Activated gamma-delta T cell treated with anti-CD3 and anti-CD28 coated beads, Interleukin-2, amount 50 U/mL, for 16 hours (primary cell): Measurements from ENCODE around the gene EIF4E1B.
"Not testable (repeated sequence)": the region's sequence is repeated elsewhere in the genome, so short reads cannot be mapped to it uniquely, and the experiment has no call there.

Experiments
- DNase-seq: peaks from one replicate; pipeline ENCODE4 v3.0.0-alpha.2; 2020; ENCODE audit warnings: low read depth

Gene EIF4E1B

DNA sequence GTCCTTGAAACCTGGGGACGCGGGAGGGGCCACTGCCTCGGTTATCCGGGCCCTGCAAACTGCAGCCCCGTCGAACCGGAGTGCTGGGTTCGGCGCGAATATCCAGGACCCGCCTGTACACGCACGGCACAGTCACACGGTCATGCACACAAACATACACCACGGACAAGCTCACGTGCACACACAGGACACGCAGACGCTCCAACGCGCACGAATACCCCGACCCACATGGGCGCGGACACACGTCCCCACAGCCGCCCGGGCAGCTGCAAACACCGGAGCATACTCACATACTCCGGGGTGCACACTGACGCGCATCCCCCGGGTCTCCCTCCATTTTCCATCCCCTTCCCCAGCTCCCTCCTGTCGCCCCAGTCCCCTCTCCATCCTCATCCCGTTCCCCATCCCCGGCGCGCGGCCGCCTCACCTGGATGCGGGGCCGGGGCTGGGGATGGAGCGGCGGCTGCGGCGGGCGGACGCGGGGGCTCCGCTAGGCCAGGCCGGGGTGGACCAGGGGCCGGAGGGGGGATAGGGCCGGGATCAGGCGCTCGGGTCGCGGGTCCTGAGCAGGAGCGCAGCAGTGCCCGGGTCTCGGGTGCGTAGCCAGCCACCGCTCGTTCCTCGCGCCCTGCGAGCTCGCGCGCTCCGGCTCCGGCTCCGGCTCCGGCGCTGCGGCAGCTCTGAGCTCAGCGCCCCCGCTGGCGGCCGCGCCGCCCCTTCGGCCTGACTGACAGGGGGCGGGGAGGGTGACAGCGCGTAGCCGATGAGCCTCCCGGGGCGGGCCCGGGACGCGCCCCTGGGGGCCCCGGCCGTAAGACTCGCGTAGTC, at the start of gene EIF4E1B, which contains the start of gene SNCB:
EIF4E1B (plus strand) TSS at position 823 of the 828 bp plus-strand sequence. CDS start 12,113 bp downstream, outside the sequence.
SNCB (minus strand) TSS at position 682 of the 828 bp plus-strand sequence. CDS start 880 bp downstream, outside the sequence.
- peak; percentile 35 for DNase-seq

GRCh38 chr5:176581361-176581760, 49.1 kb upstream of the EIF4E1B start:
- DNase-seq, result no peak

GRCh38 chr5:176583076-176583475, 47.4 kb upstream of the EIF4E1B start:
- DNase-seq, result no peak

GRCh38 chr5:176587398-176587797, 43.1 kb upstream of the EIF4E1B start:
- DNase-seq, result no peak

DNA sequence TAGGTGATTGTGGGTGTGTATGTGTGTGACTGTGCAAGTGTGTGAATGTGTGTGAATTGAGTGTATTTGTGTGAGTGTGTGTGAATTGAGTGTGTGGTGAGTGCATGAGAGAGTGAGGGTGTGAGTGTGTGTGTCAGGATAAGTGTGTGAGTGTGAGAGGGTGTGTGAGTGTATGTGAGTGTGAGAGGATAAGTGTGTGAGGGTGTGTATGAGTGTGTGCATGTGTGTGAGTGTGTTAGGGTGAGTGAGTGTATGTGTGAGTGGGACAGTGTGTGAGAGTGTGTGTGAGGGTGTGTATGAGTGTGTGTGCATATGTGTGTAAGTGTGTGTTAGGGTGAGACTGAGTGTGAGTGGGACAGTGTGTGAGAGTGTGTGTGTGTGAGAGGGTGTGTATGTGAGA, 42.2 kb upstream of the EIF4E1B start:
- no peak for DNase-seq

GRCh38 chr5:176589039-176589769, 41.3 kb upstream of the EIF4E1B start:
- DNase-seq, result no peak

GRCh38 chr5:176590035-176590717, 40.3 kb upstream of the EIF4E1B start:
- no peak for DNase-seq

DNA sequence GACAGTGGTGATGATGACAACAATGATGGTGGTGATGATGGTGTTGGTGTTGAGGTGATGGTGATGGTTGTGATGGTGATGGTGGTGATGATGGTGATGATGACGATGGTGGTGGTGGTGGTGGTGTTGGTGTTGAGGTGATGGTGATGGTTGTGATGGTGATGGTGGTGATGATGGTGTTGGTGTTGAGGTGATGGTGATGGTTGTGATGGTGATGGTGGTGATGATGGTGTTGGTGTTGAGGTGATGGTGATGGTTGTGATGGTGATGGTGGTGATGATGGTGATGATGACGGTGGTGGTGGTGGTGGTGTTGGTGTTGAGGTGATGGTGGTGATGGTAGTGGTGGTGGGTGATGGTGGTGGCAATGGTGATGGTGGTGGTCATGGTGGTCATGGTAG, 38.8 kb upstream of the EIF4E1B start:
- not testable (repeated sequence) for DNase-seq

GRCh38 chr5:176592573-176592972, 37.9 kb upstream of the EIF4E1B start:
- no peak for DNase-seq

DNA sequence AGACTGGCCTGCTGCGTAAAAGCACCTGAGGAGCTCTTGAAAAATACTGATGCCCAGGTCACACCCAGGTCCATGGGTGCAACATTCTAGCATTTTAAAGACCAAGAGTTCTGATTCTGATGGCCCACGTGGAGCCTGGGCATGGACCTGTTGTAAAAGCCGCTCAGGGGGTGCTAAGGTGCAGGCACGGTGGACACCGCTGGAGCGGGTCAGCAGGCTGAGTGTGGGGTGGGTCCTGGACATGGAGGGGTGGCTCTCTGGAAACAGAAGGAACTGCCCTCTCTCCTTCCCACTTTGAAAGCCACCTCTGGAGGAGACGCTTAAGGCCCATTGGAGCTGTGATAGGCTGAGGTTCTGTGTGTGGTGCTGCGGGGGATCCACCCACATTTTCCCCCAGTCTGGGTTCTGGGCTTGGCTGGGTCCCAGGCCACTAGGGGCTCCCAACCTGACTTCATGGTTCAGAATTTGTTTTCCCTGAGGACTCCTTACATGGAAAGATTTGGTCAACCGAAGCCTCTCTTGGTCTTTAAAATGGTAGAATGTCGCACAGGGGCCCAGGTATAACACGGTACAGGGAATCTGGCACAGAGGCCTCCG, 37.1 kb upstream of the EIF4E1B start:
- no peak for DNase-seq

DNA sequence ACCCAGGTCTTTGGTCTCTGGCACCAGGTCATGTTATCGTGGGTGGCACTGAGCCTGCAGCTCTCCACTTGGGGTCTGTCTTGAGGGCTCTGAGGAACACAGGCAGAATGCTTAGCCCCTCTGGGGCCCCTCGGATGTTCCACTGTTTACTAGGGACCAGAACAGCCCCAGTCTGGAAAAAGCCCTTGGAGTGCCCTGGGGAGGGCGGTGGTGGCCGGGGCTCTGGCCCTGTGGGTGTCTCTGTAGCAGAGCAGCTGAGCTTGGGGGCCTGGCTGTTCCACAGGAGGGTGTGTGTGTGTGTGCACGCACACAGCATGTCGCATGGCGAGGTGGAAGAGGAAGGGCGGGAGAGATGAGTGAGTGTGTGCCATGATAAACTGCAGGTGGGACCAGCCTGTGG, 35.9 kb upstream of the EIF4E1B start:
- DNase-seq, result no peak

GRCh38 chr5:176595386-176595943, 35.0 kb upstream of the EIF4E1B start:
- no peak for DNase-seq

GRCh38 chr5:176596069-176596644, 34.3 kb upstream of the EIF4E1B start:
- no peak for DNase-seq

- peak; percentile 38 for DNase-seq
Observed at GRCh38 chr5:176596689-176597416, 33.6 kb upstream of the EIF4E1B start.

GRCh38 chr5:176597417-176598389, 32.8 kb upstream of the EIF4E1B start:
- no peak for DNase-seq

DNA sequence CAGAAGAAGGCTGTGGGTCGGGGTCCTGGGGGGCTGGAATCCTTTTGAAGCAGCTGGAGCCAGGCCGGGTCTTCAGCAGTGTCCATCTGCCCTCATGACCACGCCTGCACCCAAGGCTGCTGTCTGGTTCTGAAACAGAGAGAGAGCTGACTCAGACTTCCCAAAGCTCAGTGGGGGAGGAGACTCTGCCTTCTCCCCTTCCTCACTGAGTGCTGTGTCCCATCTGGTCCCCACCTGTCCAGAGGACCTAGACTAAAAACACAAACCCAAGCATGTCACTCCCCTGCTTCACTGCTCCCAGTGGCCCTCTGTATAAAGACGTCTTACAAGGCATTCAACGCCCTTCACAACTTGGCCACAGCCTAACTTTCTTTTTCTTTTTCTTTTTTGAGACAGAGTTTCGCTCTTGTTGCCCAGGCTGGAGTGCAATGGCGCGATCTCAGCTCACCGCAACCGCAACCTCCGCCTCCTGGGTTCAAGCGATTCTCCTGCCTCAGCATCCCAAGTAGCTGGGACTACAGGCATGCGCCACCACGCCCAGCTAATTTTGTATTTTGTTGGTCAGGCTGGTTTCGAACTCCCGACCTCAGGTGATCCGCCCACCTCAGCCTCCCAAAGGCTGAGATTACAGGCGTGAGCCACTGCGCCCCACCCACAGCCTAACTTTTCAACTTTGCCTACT, 30.6 kb upstream of the EIF4E1B start:
- not testable (repeated sequence) for DNase-seq

DNA sequence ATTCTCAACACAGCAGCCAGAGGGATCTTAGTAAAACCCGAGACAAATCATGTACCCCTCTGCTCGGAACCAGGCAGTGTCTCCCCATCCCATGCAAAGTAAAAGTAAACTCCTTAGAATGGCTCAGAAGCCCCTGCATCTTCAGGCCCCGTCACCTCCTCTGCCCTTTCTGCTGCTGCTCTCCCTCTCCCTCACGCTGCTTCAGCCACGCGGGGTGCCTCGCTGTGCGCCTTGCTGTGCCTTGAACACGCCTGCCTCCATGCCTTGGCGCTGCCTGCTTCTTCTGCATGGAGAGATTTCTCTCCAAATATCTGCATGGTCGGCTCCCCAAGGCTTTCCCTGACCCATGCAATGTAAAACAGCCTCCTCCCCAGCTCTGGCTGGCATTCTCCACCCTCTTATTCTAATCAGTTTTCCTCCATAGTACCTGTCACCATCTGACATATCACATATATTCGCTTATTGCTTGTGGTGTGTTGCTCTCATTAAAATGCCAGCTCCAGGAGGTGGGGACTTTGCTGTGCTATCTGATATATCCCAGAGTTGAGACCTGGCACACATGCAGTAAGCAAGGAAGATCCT, 28.5 kb upstream of the EIF4E1B start:
- DNase-seq, result no peak

DNA sequence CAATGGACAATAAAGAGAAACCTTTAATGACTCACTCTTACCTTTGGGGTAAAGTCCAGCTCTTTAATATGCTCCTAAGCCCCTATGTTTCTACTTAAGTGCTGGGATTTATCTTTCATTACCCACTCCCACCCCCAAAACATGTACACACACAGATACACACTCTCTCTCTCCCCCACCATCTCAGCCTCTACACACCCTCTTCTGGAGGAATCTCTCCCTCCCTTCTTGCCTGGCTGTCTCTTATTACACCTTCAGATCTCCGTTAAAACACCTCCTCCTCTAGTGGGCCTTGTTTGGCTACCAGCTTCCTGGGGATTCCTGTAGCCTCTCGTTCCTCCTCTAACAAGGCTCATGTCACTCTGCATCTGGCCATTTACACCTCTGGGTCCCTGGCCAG, 27.4 kb upstream of the EIF4E1B start:
- no peak for DNase-seq

GRCh38 chr5:176606032-176606431, 24.4 kb upstream of the EIF4E1B start:
- no peak for DNase-seq
